B cell (primary cell): ENCODE results near the gene XPA. TPM values are rescaled to one million over a fixed set of nuclear protein-coding genes. Genes with fewer than 3 reads are reported as not detected.

ENCODE experiments used
- ATAC-seq: fragments of 200-7000 bp; cut with Tn5 transposase; one replicate; pipeline ENCODE4 v1.10.0; 2021; ENCODE audit warnings: low read depth, mild to moderate bottlenecking, moderate number of reproducible peaks, moderate library complexity
- CTCF ChIA-PET: fragments of 350-600 bp; sonication (Branson Sonifier 250); formaldehyde crosslinking; loops from one replicate; lab custom pipeline; 2021; ENCODE audit warnings: antibody characterized with exemption, inconsistent platforms; lab: Charles Lee
- POLR2A ChIA-PET: fragments of 350-600 bp; sonication (Branson Sonifier 250); formaldehyde crosslinking; loops from one replicate; lab custom pipeline; 2021; ENCODE audit warnings: antibody characterized with exemption; lab: Charles Lee
- DNase-seq: peaks from one replicate; pipeline ENCODE4 v3.0.0; 2013
- H2AFZ ChIP-seq: 2 replicates; pipeline ENCODE4 v1.6.1; 2012; ENCODE audit warnings: mild to moderate bottlenecking, low read depth, low read length; ENCODE audit not compliant: insufficient read depth, poor library complexity, severe bottlenecking
- H3K27ac ChIP-seq, 2 donors: 1 replicate in 1 of 2; 2 replicates in 1 of 2; pipeline ENCODE4 v1.5.1; 2012 to 2013; ENCODE audit warnings: low read length in 2 of 2, mild to moderate bottlenecking in 2 of 2, moderate library complexity in 1 of 2
- H3K27me3 ChIP-seq, 4 experiments: fragments of 200-600 bp in 1 of 4; sonication (generic) in 1 of 4; replicated peaks in 1 of 4; 1 replicate in 2 of 4; 2 replicates in 2 of 4; pipeline versions ENCODE4 v1.6.1 to v1.7.0; 2013 to 2016; ENCODE audit warnings: low read length in 3 of 4, mild to moderate bottlenecking in 2 of 4, mixed read lengths in 1 of 4, moderate library complexity in 1 of 4; ENCODE audit not compliant: insufficient read depth in 4 of 4, control insufficient read depth in 3 of 4; ENCODE audit errors: control extremely low read depth in 1 of 4
- H3K36me3 ChIP-seq, 2 experiments: replicated peaks in 1 of 2; 1 replicate in 1 of 2; 2 replicates in 1 of 2; pipeline versions ENCODE4 v1.6.1 to v1.7.1; 2013; ENCODE audit warnings: low read length in 1 of 2; ENCODE audit not compliant: insufficient read depth in 2 of 2, control insufficient read depth in 1 of 2; ENCODE audit errors: control extremely low read depth in 1 of 2, extremely low read depth in 1 of 2
- H3K4me1 ChIP-seq, 2 donors: fragments of 200-600 bp in 1 of 2; sonication (generic) in 1 of 2; 1 replicate in 1 of 2; 2 replicates in 1 of 2; pipeline versions ENCODE4 v1.5.1 to v1.6.1; 2013 to 2017; ENCODE audit warnings: low read length in 2 of 2; ENCODE audit not compliant: control insufficient read depth in 2 of 2, insufficient read depth in 2 of 2
- H3K4me2 ChIP-seq: replicated peaks from 2 replicates; pipeline ENCODE3; 2012; ENCODE audit warnings: mild to moderate bottlenecking, low read depth, low read length; ENCODE audit not compliant: poor library complexity, severe bottlenecking
- H3K4me3 ChIP-seq, 5 experiments: fragments of 200-600 bp in 1 of 5; sonication (generic) in 1 of 5; 1 replicate in 3 of 5; 2 replicates in 2 of 5; pipeline versions ENCODE4 v1.5.1 to v1.7.0; 2011 to 2016; ENCODE audit warnings: low read length in 4 of 5, mild to moderate bottlenecking in 4 of 5, low read depth in 2 of 5, control low read depth in 1 of 5, moderate library complexity in 1 of 5; ENCODE audit not compliant: insufficient read depth in 1 of 5; ENCODE audit errors: control extremely low read depth in 1 of 5, extremely low read depth in 1 of 5
- H3K79me2 ChIP-seq: fragments of 200-600 bp; sonication (generic); one replicate; pipeline ENCODE4 v1.6.0; 2016; ENCODE audit warnings: low read length; ENCODE audit not compliant: control insufficient read depth, insufficient read depth
- H3K9ac ChIP-seq: fragments of 200-600 bp; sonication (generic); 2 replicates; pipeline ENCODE4 v1.6.1; 2017; ENCODE audit warnings: mild to moderate bottlenecking, low read length, moderate library complexity
- H3K9me3 ChIP-seq, 3 donors: one replicate each; pipeline versions ENCODE4 v1.6.1 to v1.7.1; 2013; ENCODE audit warnings: low read length in 2 of 3; ENCODE audit not compliant: control insufficient read depth in 2 of 3, insufficient read depth in 1 of 3; ENCODE audit errors: control extremely low read depth in 1 of 3
- H4K20me1 ChIP-seq: 2 replicates; pipeline ENCODE4 v1.6.0; 2012; ENCODE audit warnings: mild to moderate bottlenecking, low read length; ENCODE audit not compliant: insufficient read depth, control insufficient read depth, poor library complexity, severe bottlenecking
- H3K27ac Mint-ChIP-seq: one replicate; pipeline ENCODE4 v1.8.0; 2021; ENCODE audit warnings: mixed read lengths
- H3K27me3 Mint-ChIP-seq: one replicate; pipeline ENCODE4 v1.8.0; 2021; ENCODE audit warnings: mixed read lengths
- H3K4me1 Mint-ChIP-seq: one replicate; pipeline ENCODE4 v1.8.0; 2021; ENCODE audit warnings: mixed read lengths
- H3K4me3 Mint-ChIP-seq: one replicate; pipeline ENCODE4 v1.8.0; 2021; ENCODE audit warnings: mixed read lengths
- H3K9me3 Mint-ChIP-seq: one replicate; pipeline ENCODE4 v1.8.0; 2022; ENCODE audit warnings: mixed read lengths; ENCODE audit not compliant: insufficient read depth
- CTCF ChIP-seq: fragments of 200-600 bp; IDR thresholded peaks from one replicate; pipeline ENCODE4 v1.8.0; 2022; ENCODE audit warnings: antibody characterized with exemption, mild to moderate bottlenecking
- EZH2 ChIP-seq: IDR thresholded peaks from 2 replicates; pipeline ENCODE4 v1.6.1; 2012; ENCODE audit warnings: borderline replicate concordance, low read depth, mild to moderate bottlenecking, moderate library complexity, low read length; ENCODE audit not compliant: insufficient read depth, poor library complexity, severe bottlenecking
- WGBS: methylation state at CpG from one replicate; pipeline ENCODE4 v1.1.5; 2013; ENCODE audit warnings: missing lambda C conversion rate; ENCODE audit not compliant: insufficient coverage; 5-methylcytosine and 5-hydroxymethylcytosine counted together
- intact Hi-C: fragments of 100-400 bp; cut with micrococcal nuclease; formaldehyde crosslinking; loops from one replicate; pipeline ENCODE4 v1.10.0; 2022
- polyA plus RNA-seq: library from polyadenylated mRNA; depleted of rRNA; stranded (reverse); fragments of >200 nt; gene quantifications from 2 replicates; pipeline ENCODE4 v1.2.3, GENCODE V29; 2012
- total RNA-seq, 2 donors: library from RNA; stranded (reverse); fragments of 120-200 nt in 1 of 2; gene quantifications; 1 replicate in 1 of 2; 2 replicates in 1 of 2; pipeline versions ENCODE4 v1.2.3 to v1.2.4, GENCODE V29; 2013 to 2022

Gene XPA
- total and polyA plus RNA-seq, 2 donors (not counting 1 experiment from before 2014, with no cell fraction given), result 3.8 to 21.3 TPM

GRCh38 chr9:97694769-97695168, 2.4 kb downstream of the XPA start:
- Histone ChIP-seq H4K20me1 (no peaks in the 10 kb centered on the region), H3K9me3 (no peaks in the 10 kb centered on the region), H3K27me3 (no peaks in the 10 kb centered on the region), H3K4me3 (no peak overlapping the region), H3K9ac (no peak overlapping the region), H3K4me1 (peaks cover 30 to 39% of the 10 kb centered on the region in 2 donors), H3K4me2 (no peak overlapping the region), H3K79me2 (peaks cover 41% of the 10 kb centered on the region), H3K36me3 (peaks cover 0 to 30% of the 10 kb centered on the region in 2 experiments), H3K27ac (no peak overlapping the region), H2AFZ (no peak overlapping the region)
- ChIA-PET POLR2A (no interaction called here), CTCF (no interaction called here)
- WGBS, result no CpG with 5 or more reads among the region's 7 CpGs
- intact Hi-C loops, result loop anchor here (5.0 to 10.0 kb wide), 4 partner anchors 208 to 1277 kb away; partner anchors contain the start of genes ANP32B and ZNF367
- no peak for TF ChIP-seq CTCF
- TF ChIP-seq EZH2, result no peak
- Mint-ChIP-seq H3K9me3 (no peaks in the 10 kb centered on the region), H3K4me1 (peaks cover 58% of the 10 kb centered on the region), H3K27me3 (no peaks in the 10 kb centered on the region), H3K27ac (no peak overlapping the region), H3K4me3 (no peak overlapping the region)
- no peak for DNase-seq
- no peak for ATAC-seq

GRCh38 chr9:97689401-97690180, 7.5 kb downstream of the XPA start:
- no peak for DNase-seq
- intact Hi-C loops, result loop anchor here (10.0 kb wide), 1 partner anchor 295 kb away; the partner anchor contains the start of gene ANP32B
- no peaks in the 10 kb centered on the region for H3K27me3 ChIP-seq
- no peak for ATAC-seq
- Mint-ChIP-seq H3K4me1 (peaks cover 13% of the 10 kb centered on the region), H3K27ac (no peak overlapping the region), H3K4me3 (no peak overlapping the region), H3K9me3 (no peaks in the 10 kb centered on the region), H3K27me3 (no peaks in the 10 kb centered on the region)
- TF ChIP-seq CTCF, result no peak
- TF ChIP-seq EZH2, result no peak
- ChIA-PET CTCF (interaction anchor here (1.6 kb wide), 1 partner anchor 16 kb away, joined by 3 read pairs; no protein-coding TSS in a partner anchor), POLR2A (no interaction called here)
- no peak overlapping the region for H3K9ac ChIP-seq
- WGBS, result 69% methylated on average over 2 of the region's 4 CpGs
- H2AFZ ChIP-seq, result no peak overlapping the region
- H3K36me3 ChIP-seq, result peaks cover 5 to 58% of the 10 kb centered on the region in 2 experiments
- H3K4me2 ChIP-seq, result no peak overlapping the region
- H4K20me1 ChIP-seq, result no peaks in the 10 kb centered on the region
- peaks cover 5% of the 10 kb centered on the region for H3K79me2 ChIP-seq
- no peak overlapping the region for H3K4me3 ChIP-seq
- no peak overlapping the region for H3K27ac ChIP-seq
- no peaks in the 10 kb centered on the region for H3K4me1 ChIP-seq
- H3K9me3 ChIP-seq, result no peaks in the 10 kb centered on the region
